Regular cardiac myocyte (primary cell): Measurements from ENCODE around the gene WAS. TPM values are rescaled to one million over a fixed set of nuclear protein-coding genes. Genes with fewer than 3 reads are reported as not detected.

ENCODE experiments used
- total RNA-seq: library from RNA; depleted of rRNA; stranded (reverse); fragments of >200 nt; gene quantifications from 2 replicates; pipeline ENCODE4 v1.2.3, GENCODE V29; 2014

Gene WAS
- 0.28 TPM in 1 of 2 replicates, not detected in the other for total RNA-seq

DNA sequence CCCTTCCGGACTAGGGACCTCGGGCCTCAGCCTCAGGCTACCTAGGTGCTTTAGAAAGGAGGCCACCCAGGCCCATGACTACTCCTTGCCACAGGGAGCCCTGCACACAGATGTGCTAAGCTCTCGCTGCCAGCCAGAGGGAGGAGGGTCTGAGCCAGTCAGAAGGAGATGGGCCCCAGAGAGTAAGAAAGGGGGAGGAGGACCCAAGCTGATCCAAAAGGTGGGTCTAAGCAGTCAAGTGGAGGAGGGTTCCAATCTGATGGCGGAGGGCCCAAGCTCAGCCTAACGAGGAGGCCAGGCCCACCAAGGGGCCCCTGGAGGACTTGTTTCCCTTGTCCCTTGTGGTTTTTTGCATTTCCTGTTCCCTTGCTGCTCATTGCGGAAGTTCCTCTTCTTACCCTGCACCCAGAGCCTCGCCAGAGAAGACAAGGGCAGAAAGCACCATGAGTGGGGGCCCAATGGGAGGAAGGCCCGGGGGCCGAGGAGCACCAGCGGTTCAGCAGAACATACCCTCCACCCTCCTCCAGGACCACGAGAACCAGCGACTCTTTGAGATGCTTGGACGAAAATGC, at the start of gene WAS:
Gene WAS, plus strand, starts transcription at position 389 of the 572 bp plus-strand sequence. Its CDS starts 55 bp downstream, at position 444.

DNA sequence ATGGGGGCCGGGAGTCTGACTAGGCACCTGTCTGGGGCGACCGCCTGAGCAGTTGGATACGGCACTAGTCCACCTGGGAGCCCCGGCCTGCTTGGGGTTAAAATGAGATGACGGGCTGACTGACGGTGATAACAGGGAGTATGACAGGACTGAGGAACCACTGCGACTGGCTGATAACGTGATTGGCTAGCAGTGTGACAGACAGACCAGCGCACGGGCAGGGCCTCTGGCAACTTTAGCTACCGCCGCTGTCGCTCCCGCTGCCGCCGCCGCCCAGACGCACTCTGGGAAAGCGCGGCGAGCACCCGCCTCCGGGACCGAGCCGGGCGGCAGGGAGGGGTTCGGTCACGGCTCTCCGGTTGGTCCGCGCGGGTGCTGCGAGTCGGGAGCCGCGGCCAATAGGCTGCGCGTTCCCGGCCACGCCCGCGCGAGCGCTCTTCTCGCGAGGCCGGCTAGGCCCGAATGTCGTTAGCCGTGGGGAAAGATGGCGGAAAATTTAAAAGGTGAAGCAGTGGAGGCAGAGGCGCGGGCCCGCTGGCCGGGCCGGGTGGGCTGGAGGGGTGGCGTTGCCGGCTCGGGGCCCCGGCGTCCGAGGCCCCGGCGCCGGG, 12.8 kb downstream of the WAS start, which contains the start of gene SUV39H1:
Gene SUV39H1, plus strand, starts transcription at position 434 of the 608 bp plus-strand sequence. Its CDS starts 51 bp downstream, at position 485.

Other genes starting within 250 kb of the WAS start
- gene SLC38A5, start 213.5 kb upstream of the WAS start, total RNA-seq, result 53.8 and 59.6 TPM in 2 replicates
- 48.5 and 67.1 TPM in 2 replicates for gene FTSJ1, start 207.6 kb upstream of the WAS start, total RNA-seq
- gene PORCN, start 174.8 kb upstream of the WAS start, total RNA-seq, result 6.3 and 7.6 TPM in 2 replicates
- gene EBP, start 162.0 kb upstream of the WAS start, total RNA-seq, result 23.4 and 76.1 TPM in 2 replicates
- 3.7 and 6.1 TPM in 2 replicates for gene TBC1D25, start 144.1 kb upstream of the WAS start, total RNA-seq
- gene RBM3, start 109.3 kb upstream of the WAS start, total RNA-seq, result 45.4 and 78.6 TPM in 2 replicates
- 73.3 and 77.3 TPM in 2 replicates for gene WDR13, start 86.3 kb upstream of the WAS start, total RNA-seq
- 1.4 and 10.5 TPM in 2 replicates for gene SUV39H1, start 12.9 kb downstream of the WAS start, total RNA-seq
- gene GLOD5, start 77.9 kb downstream of the WAS start, total RNA-seq, result not detected in 2 replicates
- gene GATA1, start 102.8 kb downstream of the WAS start, total RNA-seq, result not detected in 2 replicates
- 21.7 and 34.1 TPM in 2 replicates for gene HDAC6, start 118.3 kb downstream of the WAS start, total RNA-seq
- not detected in 2 replicates for gene ERAS, start 142.7 kb downstream of the WAS start, total RNA-seq
- gene PCSK1N, start 151.8 kb downstream of the WAS start, total RNA-seq, result 0.19 and 0.85 TPM in 2 replicates
- 26.5 and 42.0 TPM in 2 replicates for gene TIMM17B, start 214.0 kb downstream of the WAS start, total RNA-seq
- gene PQBP1, start 214.1 kb downstream of the WAS start, total RNA-seq, result 36.1 and 88.6 TPM in 2 replicates
- gene SLC35A2, start 227.8 kb downstream of the WAS start, total RNA-seq, result 18.6 and 19.6 TPM in 2 replicates
- gene PIM2, start 235.2 kb downstream of the WAS start, total RNA-seq, result 5.2 and 7.0 TPM in 2 replicates